Pancreas (tissue), 10 donors: ENCODE data around the gene MED28. TPM values are rescaled to one million over a fixed set of nuclear protein-coding genes. Genes with fewer than 3 reads are reported as not detected.

Experiments
- ATAC-seq, 4 donors: fragments of 200-7000 bp; cut with Tn5 transposase; one replicate each; pipeline versions ENCODE4 v1.8.0 to v1.9.1; 2020; ENCODE audit warnings: mild to moderate bottlenecking in 4 of 4, moderate library complexity in 4 of 4
- DNase-seq, 6 donors: peaks; one replicate each; pipeline ENCODE4 v3.0.0-alpha.2; 2020
- FAIRE-seq: peaks from 2 replicates; lab custom pipeline; 2012; peaks lifted over from hg19 to GRCh38; lab: Jason Lieb, UNC
- H3K27ac ChIP-seq, 4 donors: fragments of 200-600 bp; sonication (generic); 1 replicate in 3 of 4; 2 replicates in 1 of 4; pipeline versions ENCODE4 v1.5.0 to v1.8.0; 2020
- H3K27me3 ChIP-seq, 4 donors: fragments of 200-600 bp; one replicate each; pipeline ENCODE4 v1.8.0; 2021
- H3K36me3 ChIP-seq, 3 donors: fragments of 200-600 bp; sonication (generic) in 1 of 3; one replicate each; pipeline versions ENCODE4 v1.5.0 to v1.8.0; 2020 to 2021
- H3K4me1 ChIP-seq, 3 donors: fragments of 200-600 bp; one replicate each; pipeline ENCODE4 v1.8.0; 2021
- H3K4me3 ChIP-seq, 4 donors: fragments of 200-600 bp; sonication (generic) in 2 of 4; one replicate each; pipeline versions ENCODE4 v1.5.0 to v1.8.0; 2020 to 2021
- H3K9me3 ChIP-seq, 4 donors: fragments of 200-600 bp; one replicate each; pipeline ENCODE4 v1.8.0; 2021
- CTCF ChIP-seq, 4 donors: fragments of 200-600 bp; sonication (generic) in 3 of 4; IDR thresholded peaks; one replicate each; pipeline versions ENCODE4 v1.5.0 to v1.8.0; 2021; ENCODE audit warnings: antibody characterized with exemption in 4 of 4
- WGBS, 2 donors: extraction: QIAGEN DNeasy Blood & Tissue Kit; methylation state at CpG; one replicate each; pipeline ENCODE4 v1.1.7; 2013; 5-methylcytosine and 5-hydroxymethylcytosine counted together
- intact Hi-C, 3 donors: fragments of 100-400 bp; cut with DNase I; formaldehyde crosslinking; loops; one replicate each; pipeline versions ENCODE4 v1.11.1 to v1.14.2; 2022
- polyA plus RNA-seq, 2 donors: library from polyadenylated mRNA; stranded (reverse); fragments of 200-250 nt; gene quantifications; one replicate each; pipeline ENCODE4 v1.2.3, GENCODE V29; 2013
- total RNA-seq, 6 donors: library from RNA; stranded (reverse); fragmentation: NEBNext Ultra II Directional in 4 of 6; extraction: Animal tissue kit (Norgen Biotek cat#: 25700) in 4 of 6; gene quantifications; one replicate each; pipeline versions ENCODE4 v1.2.1 to v1.2.4, GENCODE V29; 2021 to 2023
- donor health status: healthy with polysubstance abuse.
- donor health status: DM: no; HTN: no; CAD: no; lungs with moderate emphysema.
- donor health status: DM: no; HTN: no; CAD: no.
- donor health status: control.
- donor health status: control.
- donor health status: Bipolar disorder and iron deficiency.
- donor health status: DM: yes; HTN: yes; CAD: no.
- donor health status: DM: no; HTN: no; CAD: no.
- donor health status: DM: no; HTN: no; CAD: no.
- donor health status: DM: yes; HTN: yes; CAD: no.

The MED28 gene
- total and polyA plus RNA-seq, 8 donors: 5.1 to 28.5 (median 12.4) TPM

DNA sequence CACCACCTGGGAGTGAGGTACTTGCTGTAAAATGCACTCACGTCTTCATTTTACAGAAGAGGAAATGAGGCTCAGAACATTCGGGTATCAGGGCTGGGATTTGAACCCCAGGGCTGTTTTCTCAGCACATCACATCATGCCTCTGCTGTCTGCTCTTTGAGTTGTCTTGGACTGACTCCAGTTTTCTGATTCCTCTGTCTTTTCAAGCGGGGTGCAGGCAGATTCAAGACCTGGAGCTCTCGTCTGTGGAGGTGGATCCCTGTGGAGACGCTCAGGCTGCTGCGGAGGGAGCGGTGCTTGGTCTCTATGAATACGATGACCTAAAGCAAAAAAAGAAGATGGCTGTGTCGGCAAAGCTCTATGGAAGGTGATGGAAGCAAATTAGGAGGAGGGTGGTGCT, 31.2 kb upstream of the MED28 start:
- H3K27ac ChIP-seq: no peak overlapping the region
- FAIRE-seq (no peak), DNase-seq (no peak), ATAC-seq (no peak)
- H3K9me3 ChIP-seq: no peaks in the 10 kb centered on the region
- peaks cover 4 to 29% (median 8%) of the 10 kb centered on the region in 3 donors for H3K36me3 ChIP-seq
- H3K4me3 ChIP-seq: no peak overlapping the region
- WGBS, 2 donors: 86 to 89% methylated on average over 9 of the region's 9 CpGs
- H3K27me3 ChIP-seq: no peaks in the 10 kb centered on the region
- no peak for TF ChIP-seq CTCF (IDR thresholded peaks at IDR 0.05)
- peaks cover 0 to 5% (median 5%) of the 10 kb centered on the region in 3 donors for H3K4me1 ChIP-seq
- intact Hi-C loops: no loop called here

- DNase-seq: no peak
- no peak for ATAC-seq
- Histone ChIP-seq H3K27ac (no peak overlapping the region), H3K4me3 (no peak overlapping the region), H3K27me3 (no peaks in the 10 kb centered on the region), H3K4me1 (no peaks in the 10 kb centered on the region), H3K9me3 (no peaks in the 10 kb centered on the region), H3K36me3 (peaks cover 4 to 32% (median 8%) of the 10 kb centered on the region in 3 donors)
- no peak for TF ChIP-seq CTCF (IDR thresholded peaks at IDR 0.05)
- WGBS, 2 donors: 88 to 93% methylated on average over 4 of the region's 4 CpGs
- FAIRE-seq: no peak
- intact Hi-C loops: no loop called here
These were observed 30.5 kb upstream of the MED28 start for GRCh38 chr4:17583941-17584340.

DNA sequence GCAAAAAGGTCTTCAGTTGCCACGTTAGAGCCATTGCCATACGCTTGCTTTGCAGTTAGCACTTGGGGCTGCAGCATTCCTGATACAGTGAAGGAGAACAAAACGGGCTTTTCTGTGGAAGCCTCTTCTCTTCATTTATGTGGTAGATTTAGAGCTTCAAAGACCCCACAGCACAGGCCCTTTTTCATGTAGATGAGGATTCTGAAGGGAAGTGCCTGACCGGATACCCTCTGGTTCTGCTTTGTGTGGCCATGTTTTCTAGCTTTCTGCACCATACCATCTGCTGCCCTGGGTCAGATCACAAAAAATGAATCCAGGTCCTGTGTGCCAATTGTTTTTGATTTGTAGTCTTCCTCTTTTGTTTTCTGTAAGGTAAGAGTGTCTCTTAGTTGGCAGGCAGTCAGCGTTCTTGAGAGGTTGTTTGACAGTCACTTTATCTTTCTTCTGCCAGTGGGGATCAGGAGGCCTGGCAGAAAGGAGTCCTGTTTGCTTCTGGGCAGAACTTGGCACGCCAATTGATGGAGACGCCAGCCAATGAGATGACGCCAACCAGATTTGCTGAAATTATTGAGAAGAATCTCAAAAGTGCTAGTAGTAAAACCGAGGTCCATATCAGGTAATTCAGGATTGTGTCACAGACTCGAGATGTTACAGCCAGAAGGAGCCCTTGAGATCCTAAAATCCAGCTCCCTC, 29.8 kb upstream of the MED28 start:
- WGBS, 2 donors: 78 to 83% methylated on average over 10 of the region's 10 CpGs
- no peaks in the 10 kb centered on the region for H3K4me1 ChIP-seq
- H3K4me3 ChIP-seq: no peak overlapping the region
- TF ChIP-seq CTCF (IDR thresholded peaks at IDR 0.05): no peak
- H3K27ac ChIP-seq: no peak overlapping the region
- H3K36me3 ChIP-seq: peaks cover 4 to 39% (median 15%) of the 10 kb centered on the region in 3 donors
- no peak for FAIRE-seq
- H3K27me3 ChIP-seq: no peaks in the 10 kb centered on the region
- no peak for ATAC-seq
- intact Hi-C loops: no loop called here
- no peaks in the 10 kb centered on the region for H3K9me3 ChIP-seq
- no peak for DNase-seq

DNA sequence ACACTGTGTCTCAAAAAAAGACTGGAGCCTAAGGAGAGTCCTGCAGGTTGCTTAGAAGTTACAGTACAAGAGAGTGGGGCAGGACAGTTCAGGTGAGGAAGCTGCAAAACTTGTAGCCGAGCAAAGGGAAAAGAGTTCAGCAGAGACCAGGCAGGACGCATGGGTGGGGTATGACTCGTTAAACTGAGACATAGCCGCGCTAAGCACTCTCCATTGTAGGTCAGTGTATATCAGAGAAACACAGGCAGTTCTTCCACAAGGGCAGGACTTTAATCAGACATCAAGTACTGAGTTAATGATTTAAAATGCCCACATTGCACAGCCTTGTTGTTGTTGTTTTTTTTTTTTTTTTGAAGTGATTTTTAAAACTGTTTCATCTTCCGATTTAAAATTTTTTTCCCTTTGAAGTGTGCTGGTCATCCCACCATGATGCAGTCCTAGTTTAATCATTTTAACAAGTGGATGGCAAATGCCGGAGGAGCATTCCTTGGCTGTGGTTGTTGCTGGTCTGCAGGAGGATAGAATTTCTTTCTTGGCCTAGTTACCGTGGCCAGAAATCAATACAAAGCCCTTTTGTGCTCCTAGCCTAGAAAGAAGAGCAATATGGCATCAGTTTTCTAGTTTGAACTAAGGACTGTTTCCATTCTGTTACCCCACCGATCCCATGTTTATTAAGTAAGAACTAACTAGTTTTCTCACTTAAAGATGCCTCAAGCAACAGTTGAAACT, 27.2 kb upstream of the MED28 start:
- intact Hi-C loops: no loop called here
- WGBS, 2 donors: 76 to 77% methylated on average over 9 of the region's 9 CpGs
- Histone ChIP-seq H3K36me3 (peaks cover 4 to 52% (median 18%) of the 10 kb centered on the region in 3 donors), H3K27ac (no peak overlapping the region), H3K4me3 (no peak overlapping the region), H3K27me3 (no peaks in the 10 kb centered on the region), H3K4me1 (no peaks in the 10 kb centered on the region), H3K9me3 (no peaks in the 10 kb centered on the region)
- FAIRE-seq (no peak), DNase-seq (no peak), ATAC-seq (no peak)
- TF ChIP-seq CTCF (IDR thresholded peaks at IDR 0.05): no peak

GRCh38 chr4:17589355-17589754, 25.1 kb upstream of the MED28 start:
- no peak overlapping the region for H3K4me3 ChIP-seq
- H3K9me3 ChIP-seq: no peaks in the 10 kb centered on the region
- ATAC-seq (no peak), DNase-seq (no peak), FAIRE-seq (no peak)
- H3K4me1 ChIP-seq: no peaks in the 10 kb centered on the region
- H3K36me3 ChIP-seq: peaks cover 4 to 40% (median 10%) of the 10 kb centered on the region in 3 donors
- no peaks in the 10 kb centered on the region for H3K27me3 ChIP-seq
- no peak for TF ChIP-seq CTCF (IDR thresholded peaks at IDR 0.05)
- 91 to 93% methylated on average over 3 of the region's 3 CpGs for WGBS, 2 donors
- no peak overlapping the region for H3K27ac ChIP-seq
- intact Hi-C loops: no loop called here
